PFSK-1 (cell line): Measurements from ENCODE around the gene SERPINA10.

ENCODE experiments used
- FOXP2 ChIP-seq: optimal IDR thresholded peaks from 2 replicates; pipeline ENCODE3; 2011; ENCODE audit warnings: borderline replicate concordance, control low read depth, inconsistent platforms; ENCODE audit not compliant: insufficient read depth; ENCODE audit errors: extremely low read length, extremely low read depth
- POLR2AphosphoS5 ChIP-seq: IDR thresholded peaks from 2 replicates; pipeline ENCODE4 v1.6.1; 2012; ENCODE audit warnings: low read depth, mild to moderate bottlenecking, control low read depth, low read length, moderate library complexity
- REST ChIP-seq, 2 experiments: IDR thresholded peaks; 2 replicates each; pipeline versions ENCODE4 v1.6.1 to v1.8.0; 2011 to 2012; ENCODE audit warnings: low read depth in 2 of 2, low read length in 2 of 2, control low read depth in 1 of 2, inconsistent platforms in 1 of 2, mild to moderate bottlenecking in 1 of 2, moderate library complexity in 1 of 2; ENCODE audit not compliant: insufficient read depth in 1 of 2
- SIN3A ChIP-seq: IDR thresholded peaks from 2 replicates; pipeline ENCODE4 v1.6.1; 2012; ENCODE audit warnings: mild to moderate bottlenecking, low read length, moderate library complexity, borderline replicate concordance; ENCODE audit not compliant: insufficient read depth
- TAF1 ChIP-seq: IDR thresholded peaks from 2 replicates; pipeline ENCODE4 v1.6.1; 2012; ENCODE audit warnings: low read length, control low read depth, borderline replicate concordance; ENCODE audit not compliant: insufficient read depth

Gene SERPINA10

DNA sequence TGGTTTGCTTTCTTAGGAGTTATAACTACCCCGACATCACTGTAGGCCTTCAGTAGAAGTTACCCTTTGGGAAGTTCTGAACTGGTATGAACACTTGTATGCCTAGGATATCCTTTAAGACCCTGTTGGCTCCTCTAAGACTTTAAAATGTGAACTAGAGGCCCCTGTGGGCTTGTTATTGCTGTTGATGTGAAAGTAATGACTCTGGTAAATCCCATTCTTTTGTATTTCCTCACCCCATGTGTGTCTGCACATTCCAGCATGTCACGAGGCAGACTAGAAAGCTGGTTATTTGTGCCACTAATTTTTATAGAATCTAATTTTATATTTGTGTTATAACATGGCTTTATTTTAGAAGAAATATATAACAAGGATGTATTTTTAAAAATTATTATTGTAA is 48.9 kb downstream of the SERPINA10 start:
- TF ChIP-seq SIN3A (no peak), FOXP2 (no peak), TAF1 (no peak), REST (IDR thresholded peaks at IDR 0.05; ENCODE audit: insufficient read depth in 1 of 2, low read depth in 2 of 2, low read length in 2 of 2) (no peak), POLR2AphosphoS5 (no peak)

- TF ChIP-seq TAF1 (no peak), REST (IDR thresholded peaks at IDR 0.05; ENCODE audit: insufficient read depth in 1 of 2, low read depth in 2 of 2, low read length in 2 of 2) (no peak), SIN3A (no peak), POLR2AphosphoS5 (no peak), FOXP2 (no peak)
Observed at GRCh38 chr14:94239406-94239805, 53.7 kb downstream of the SERPINA10 start.

GRCh38 chr14:94237983-94238382 is 55.1 kb downstream of the SERPINA10 start:
- no peak for TF ChIP-seq POLR2AphosphoS5
- TF ChIP-seq FOXP2, result no peak
- TF ChIP-seq TAF1, result no peak
- no peak for TF ChIP-seq REST (IDR thresholded peaks at IDR 0.05; ENCODE audit: insufficient read depth in 1 of 2, low read depth in 2 of 2, low read length in 2 of 2)
- no peak for TF ChIP-seq SIN3A

GRCh38 chr14:94237046-94237445 is 56.0 kb downstream of the SERPINA10 start:
- TF ChIP-seq POLR2AphosphoS5, result no peak
- no peak for TF ChIP-seq REST (IDR thresholded peaks at IDR 0.05; ENCODE audit: insufficient read depth in 1 of 2, low read depth in 2 of 2, low read length in 2 of 2)
- no peak for TF ChIP-seq TAF1
- no peak for TF ChIP-seq FOXP2
